ENCODE data around the gene OXCT2. TPM values are rescaled to one million over a fixed set of nuclear protein-coding genes. Genes with fewer than 3 reads are reported as not detected.

Gene OXCT2
- total RNA-seq, 1 donor from 2014 or later, result 0.36 TPM

GRCh38 chr1:39761016-39761415, 10.1 kb downstream of the OXCT2 start:
- no peak for FAIRE-seq
- Mint-ChIP-seq H3K27me3 (ENCODE audit: low read depth, unreplicated experiment) (no peaks in the 10 kb centered on the region), H3K4me3 (ENCODE audit: unreplicated experiment) (no peak overlapping the region), H3K4me1 (ENCODE audit: low read depth, unreplicated experiment) (peaks cover 6% of the 10 kb centered on the region), H3K36me3 (ENCODE audit: low read depth, unreplicated experiment) (peaks cover 23% of the 10 kb centered on the region), H3K27ac (ENCODE audit: unreplicated experiment) (no peak overlapping the region), H3K9me3 (ENCODE audit: unreplicated experiment) (peaks cover 3% of the 10 kb centered on the region)
- Histone ChIP-seq H3K36me3 (ENCODE audit: insufficient read depth, low read length) (peaks cover 6% of the 10 kb centered on the region), H3K27me3 (ENCODE audit: insufficient read depth, low read length) (no peaks in the 10 kb centered on the region), H3K27ac (ENCODE audit: low read depth, low read length) (no peak overlapping the region), H3K9ac (ENCODE audit: low read length) (no peak overlapping the region), H3K4me3 (ENCODE audit: insufficient read depth, low read depth, low read length) (no peak overlapping the region), H3K9me3 (ENCODE audit: insufficient read depth, low read depth, low read length) (no peaks in the 10 kb centered on the region), H2AFZ (ENCODE audit: low read depth, low read length) (no peak overlapping the region), H3K4me1 (ENCODE audit: insufficient read depth, low read length) (no peaks in the 10 kb centered on the region), H3K4me2 (ENCODE audit: low read length) (no peak overlapping the region), H3K79me2 (ENCODE audit: insufficient read depth, low read length) (no peaks in the 10 kb centered on the region), H4K20me1 (ENCODE audit: insufficient read depth, low read length) (no peaks in the 10 kb centered on the region)
- TF ChIP-seq EZH2 (IDR thresholded peaks at IDR 0.05; ENCODE audit: insufficient read depth, low read length), result no peak
- TF ChIP-seq CTCF (IDR thresholded peaks at IDR 0.05; ENCODE audit: insufficient read depth, low read depth, low read length), result no peak
- no peak for DNase-seq (ENCODE audit: low read depth)

GRCh38 chr1:39760074-39761008, 10.8 kb downstream of the OXCT2 start:
- no peaks in the 10 kb centered on the region for H3K4me1 ChIP-seq (ENCODE audit: insufficient read depth, low read length)
- DNase-seq (ENCODE audit: low read depth) (no peak), FAIRE-seq (no peak)
- Mint-ChIP-seq H3K27me3 (ENCODE audit: low read depth, unreplicated experiment) (no peaks in the 10 kb centered on the region), H3K4me3 (ENCODE audit: unreplicated experiment) (no peak overlapping the region), H3K9me3 (ENCODE audit: unreplicated experiment) (peaks cover 3% of the 10 kb centered on the region), H3K27ac (ENCODE audit: unreplicated experiment) (no peak overlapping the region), H3K36me3 (ENCODE audit: low read depth, unreplicated experiment) (peaks cover 23% of the 10 kb centered on the region), H3K4me1 (ENCODE audit: low read depth, unreplicated experiment) (peaks cover 6% of the 10 kb centered on the region)
- no peak overlapping the region for H3K27ac ChIP-seq (ENCODE audit: low read depth, low read length)
- peaks cover 10% of the 10 kb centered on the region for H3K36me3 ChIP-seq (ENCODE audit: insufficient read depth, low read length)
- no peak overlapping the region for H3K4me3 ChIP-seq (ENCODE audit: insufficient read depth, low read depth, low read length)
- H3K27me3 ChIP-seq (ENCODE audit: insufficient read depth, low read length), result no peaks in the 10 kb centered on the region
- no peaks in the 10 kb centered on the region for H3K9me3 ChIP-seq (ENCODE audit: insufficient read depth, low read depth, low read length)
- H4K20me1 ChIP-seq (ENCODE audit: insufficient read depth, low read length), result peaks cover 5% of the 10 kb centered on the region
- H3K4me2 ChIP-seq (ENCODE audit: low read length), result no peak overlapping the region
- H2AFZ ChIP-seq (ENCODE audit: low read depth, low read length), result no peak overlapping the region
- TF ChIP-seq CTCF (IDR thresholded peaks at IDR 0.05; ENCODE audit: insufficient read depth, low read depth, low read length) (no peak), EZH2 (IDR thresholded peaks at IDR 0.05; ENCODE audit: insufficient read depth, low read length) (no peak)
- H3K9ac ChIP-seq (ENCODE audit: low read length), result no peak overlapping the region
- no peaks in the 10 kb centered on the region for H3K79me2 ChIP-seq (ENCODE audit: insufficient read depth, low read length)

GRCh38 chr1:39759436-39759726, 11.8 kb downstream of the OXCT2 start:
- H3K9me3 Mint-ChIP-seq (ENCODE audit: unreplicated experiment), result peaks cover 3% of the 10 kb centered on the region
- Histone ChIP-seq H4K20me1 (ENCODE audit: insufficient read depth, low read length) (peaks cover 7% of the 10 kb centered on the region), H3K27ac (ENCODE audit: low read depth, low read length) (no peak overlapping the region), H3K4me1 (ENCODE audit: insufficient read depth, low read length) (no peaks in the 10 kb centered on the region), H3K36me3 (ENCODE audit: insufficient read depth, low read length) (peaks cover 15% of the 10 kb centered on the region), H2AFZ (ENCODE audit: low read depth, low read length) (no peak overlapping the region), H3K79me2 (ENCODE audit: insufficient read depth, low read length) (no peaks in the 10 kb centered on the region), H3K9me3 (ENCODE audit: insufficient read depth, low read depth, low read length) (no peaks in the 10 kb centered on the region), H3K27me3 (ENCODE audit: insufficient read depth, low read length) (no peaks in the 10 kb centered on the region), H3K4me3 (ENCODE audit: insufficient read depth, low read depth, low read length) (no peak overlapping the region), H3K9ac (ENCODE audit: low read length) (no peak overlapping the region), H3K4me2 (ENCODE audit: low read length) (no peak overlapping the region)
- no peak for TF ChIP-seq CTCF (IDR thresholded peaks at IDR 0.05; ENCODE audit: insufficient read depth, low read depth, low read length)
- TF ChIP-seq EZH2 (IDR thresholded peaks at IDR 0.05; ENCODE audit: insufficient read depth, low read length), result no peak
- DNase-seq (ENCODE audit: low read depth) (no peak), FAIRE-seq (no peak)
- no peak overlapping the region for H3K27ac Mint-ChIP-seq (ENCODE audit: unreplicated experiment)
- peaks cover 6% of the 10 kb centered on the region for H3K4me1 Mint-ChIP-seq (ENCODE audit: low read depth, unreplicated experiment)
- H3K36me3 Mint-ChIP-seq (ENCODE audit: low read depth, unreplicated experiment), result peaks cover 29% of the 10 kb centered on the region
- no peak overlapping the region for H3K4me3 Mint-ChIP-seq (ENCODE audit: unreplicated experiment)
- H3K27me3 Mint-ChIP-seq (ENCODE audit: low read depth, unreplicated experiment), result no peaks in the 10 kb centered on the region

Data from astrocyte (in vitro differentiated cells and primary cell).